BLaER1 treated with 17β-estradiol and CSF1 and Interleukin-3, amounts not matched to agents 10 nM and 100 nM (cell line): ENCODE results near the gene CCND1.
A peak's percentile ranks its signal among the peaks of the same experiment; 100 is the strongest.

Source experiments
- H3K27ac ChIP-seq, 11 experiments: shearing (Covaris generic); formaldehyde crosslinking; 2 replicates each; pipeline ENCODE4 v1.8.1; 2022
- H3K27me3 ChIP-seq, 11 experiments: shearing (Covaris generic); formaldehyde crosslinking; 2 replicates each; pipeline ENCODE4 v1.8.1; 2022
- H3K36me3 ChIP-seq, 11 experiments: shearing (Covaris generic); formaldehyde crosslinking; 2 replicates each; pipeline ENCODE4 v1.8.1; 2022
- H3K4me1 ChIP-seq, 10 experiments: shearing (Covaris generic); formaldehyde crosslinking; 2 replicates each; pipeline ENCODE4 v1.8.1; 2022
- H3K4me2 ChIP-seq, 11 experiments: shearing (Covaris generic); formaldehyde crosslinking; 2 replicates each; pipeline ENCODE4 v1.8.1; 2022
- H3K4me3 ChIP-seq, 10 experiments: shearing (Covaris generic); formaldehyde crosslinking; 2 replicates each; pipeline ENCODE4 v1.8.1; 2022
- H3K9ac ChIP-seq, 11 experiments: shearing (Covaris generic); formaldehyde crosslinking; 2 replicates each; pipeline ENCODE4 v1.8.1; 2022
- H3K9me3 ChIP-seq, 11 experiments: shearing (Covaris generic); formaldehyde crosslinking; replicated peaks in 1 of 11; 2 replicates each; pipeline ENCODE4 v1.8.1; 2022
- H4K20me1 ChIP-seq, 11 experiments: shearing (Covaris generic); formaldehyde crosslinking; 2 replicates each; pipeline ENCODE4 v1.8.1; 2022
- Cebpa-rat ChIP-seq, 11 experiments: shearing (Covaris generic); IDR thresholded peaks; 2 replicates each; pipeline ENCODE4 v1.8.1; 2022

CCND1 gene

DNA sequence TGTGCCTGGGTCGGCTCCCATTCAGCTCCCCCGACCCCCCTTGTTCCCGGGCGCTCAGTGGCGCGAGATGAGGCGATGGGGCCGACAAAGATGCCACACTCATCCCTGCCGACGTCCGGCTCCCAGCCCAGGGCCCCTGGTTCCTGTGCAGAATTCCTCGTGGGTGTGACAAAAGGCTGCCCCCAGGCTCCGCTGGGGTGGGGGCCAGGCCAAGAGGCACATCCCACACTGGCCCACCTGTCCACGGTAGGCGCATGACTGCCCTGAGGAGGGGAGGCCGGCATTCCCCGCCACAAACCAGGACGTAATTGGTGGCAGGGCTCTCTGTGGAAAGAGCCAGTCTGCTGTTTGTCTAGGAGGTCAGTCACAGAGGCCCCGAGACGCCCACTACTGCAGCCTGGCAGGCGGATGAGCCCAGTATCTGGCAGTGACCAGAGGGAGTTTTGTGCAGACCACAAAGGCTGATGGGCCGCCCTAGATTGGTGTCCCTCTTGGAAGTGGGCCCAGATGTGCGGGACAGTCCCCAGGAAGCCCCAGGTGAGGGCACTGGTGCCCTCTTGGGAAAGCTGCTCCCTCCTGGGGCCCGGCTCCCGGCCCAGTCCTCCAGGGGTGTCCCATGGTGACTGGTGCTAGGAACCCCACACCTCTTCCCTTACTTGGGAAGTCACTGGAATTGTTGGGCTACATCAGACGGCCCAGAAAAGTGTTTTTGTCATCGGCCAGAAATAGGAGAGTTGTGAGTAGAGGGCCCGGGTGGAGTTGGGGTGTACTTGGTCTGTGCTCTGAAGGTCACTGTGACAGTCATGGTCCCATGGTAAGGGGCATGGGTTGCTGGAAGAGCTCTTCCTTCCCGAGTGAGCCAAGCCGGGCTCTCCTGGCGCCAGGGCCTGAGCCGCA lies 5.8 kb downstream of the CCND1 start:
- TF ChIP-seq Cebpa-rat (IDR thresholded peaks at IDR 0.05): no peak
- Histone ChIP-seq H3K27ac (no peak overlapping the region), H3K4me2 (peak overlapping the region in 9 of 11 experiments; percentile 66 to 91 (median 85); a peak in 9 of 22 replicates), H3K9ac (no peak overlapping the region), H3K4me1 (peaks cover 7 to 38% (median 27%) of the 10 kb centered on the region in 10 experiments), H3K9me3 (no peaks in the 10 kb centered on the region), H4K20me1 (peaks cover 0 to 62% (median 10%) of the 10 kb centered on the region in 11 experiments; a peak in 11 of 22 replicates), H3K27me3 (peaks cover 15 to 45% (median 23%) of the 10 kb centered on the region in 11 experiments), H3K36me3 (no peaks in the 10 kb centered on the region), H3K4me3 (no peak overlapping the region)

DNA sequence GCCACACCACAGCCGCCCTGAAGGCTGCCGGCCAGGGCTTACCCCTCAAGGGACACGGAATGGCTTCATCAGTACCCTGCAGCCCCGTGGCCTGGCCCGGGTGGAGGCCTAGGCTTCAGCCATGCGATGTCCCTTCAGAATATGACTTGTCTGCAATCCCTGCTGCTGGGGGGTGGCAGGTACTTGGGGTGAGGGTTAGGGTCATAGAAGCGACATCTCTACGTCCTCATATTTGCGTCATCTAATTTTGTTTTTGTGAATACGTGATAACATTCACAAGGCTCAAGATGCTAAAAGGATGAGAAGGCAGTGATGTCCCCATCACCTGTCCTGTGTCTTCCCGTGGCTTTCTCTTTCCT lies 6.4 kb downstream of the CCND1 start:
- Histone ChIP-seq H3K4me2 (peak overlapping the region; percentile 20 to 91 (median 78); a peak in 21 of 22 replicates), H3K4me1 (peaks cover 7 to 35% (median 23%) of the 10 kb centered on the region in 10 experiments), H3K9me3 (no peaks in the 10 kb centered on the region), H3K9ac (peak overlapping the region in 3 of 11 experiments; percentile 30 to 51 (median 36); a peak in 3 of 22 replicates), H3K27me3 (peaks cover 9 to 38% (median 17%) of the 10 kb centered on the region in 11 experiments), H4K20me1 (peaks cover 0 to 62% (median 10%) of the 10 kb centered on the region in 11 experiments; a peak in 9 of 22 replicates), H3K27ac (no peak overlapping the region), H3K36me3 (no peaks in the 10 kb centered on the region), H3K4me3 (no peak overlapping the region)
- no peak for TF ChIP-seq Cebpa-rat (IDR thresholded peaks at IDR 0.05)

DNA sequence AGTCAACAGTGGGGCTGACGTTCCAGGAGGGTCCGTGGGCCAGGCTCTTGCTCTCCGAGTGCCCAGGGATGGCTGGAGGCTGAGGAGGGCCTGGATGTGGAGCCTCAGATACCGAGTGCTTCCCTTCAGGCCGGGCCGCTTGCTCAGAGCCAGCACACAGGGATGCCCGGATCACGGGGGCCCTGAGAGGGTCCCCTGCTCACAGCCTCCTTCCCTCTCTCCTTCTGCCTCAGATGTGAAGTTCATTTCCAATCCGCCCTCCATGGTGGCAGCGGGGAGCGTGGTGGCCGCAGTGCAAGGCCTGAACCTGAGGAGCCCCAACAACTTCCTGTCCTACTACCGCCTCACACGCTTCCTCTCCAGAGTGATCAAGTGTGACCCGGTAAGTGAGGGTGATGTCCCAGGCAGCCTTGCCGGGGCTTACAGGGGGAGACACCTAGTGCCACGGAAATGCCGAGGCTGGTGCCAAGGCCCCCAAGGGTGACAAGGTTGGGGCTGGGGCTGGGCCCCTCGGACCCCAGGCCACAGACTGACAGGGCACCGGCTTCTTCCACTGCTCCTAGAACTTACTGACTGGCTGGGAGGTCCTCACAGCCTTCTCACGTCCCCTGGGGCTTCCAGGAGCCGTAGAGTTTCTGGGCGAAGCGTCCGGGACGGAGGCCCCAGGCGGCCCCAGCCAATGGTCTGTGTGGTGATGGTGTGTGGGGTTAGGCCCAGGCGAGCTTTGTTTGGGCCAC lies 7.0 kb downstream of the CCND1 start:
- H3K4me2 ChIP-seq: peak overlapping the region; percentile 20 to 91 (median 78)
- peaks cover 0 to 62% (median 8%) of the 10 kb centered on the region in 11 experiments; a peak in 8 of 22 replicates for H4K20me1 ChIP-seq
- H3K27ac ChIP-seq: peak overlapping the region in 2 of 11 experiments; percentile 9 to 13; a peak in 1 of 22 replicates
- no peak overlapping the region for H3K4me3 ChIP-seq
- H3K36me3 ChIP-seq: no peaks in the 10 kb centered on the region
- TF ChIP-seq Cebpa-rat (IDR thresholded peaks at IDR 0.05): no peak
- H3K9me3 ChIP-seq: no peaks in the 10 kb centered on the region
- H3K4me1 ChIP-seq: peaks cover 7 to 35% (median 22%) of the 10 kb centered on the region in 10 experiments
- H3K9ac ChIP-seq: peak overlapping the region in 6 of 11 experiments; percentile 11 to 57 (median 34); a peak in 7 of 22 replicates
- H3K27me3 ChIP-seq: peaks cover 3 to 33% (median 11%) of the 10 kb centered on the region in 11 experiments

DNA sequence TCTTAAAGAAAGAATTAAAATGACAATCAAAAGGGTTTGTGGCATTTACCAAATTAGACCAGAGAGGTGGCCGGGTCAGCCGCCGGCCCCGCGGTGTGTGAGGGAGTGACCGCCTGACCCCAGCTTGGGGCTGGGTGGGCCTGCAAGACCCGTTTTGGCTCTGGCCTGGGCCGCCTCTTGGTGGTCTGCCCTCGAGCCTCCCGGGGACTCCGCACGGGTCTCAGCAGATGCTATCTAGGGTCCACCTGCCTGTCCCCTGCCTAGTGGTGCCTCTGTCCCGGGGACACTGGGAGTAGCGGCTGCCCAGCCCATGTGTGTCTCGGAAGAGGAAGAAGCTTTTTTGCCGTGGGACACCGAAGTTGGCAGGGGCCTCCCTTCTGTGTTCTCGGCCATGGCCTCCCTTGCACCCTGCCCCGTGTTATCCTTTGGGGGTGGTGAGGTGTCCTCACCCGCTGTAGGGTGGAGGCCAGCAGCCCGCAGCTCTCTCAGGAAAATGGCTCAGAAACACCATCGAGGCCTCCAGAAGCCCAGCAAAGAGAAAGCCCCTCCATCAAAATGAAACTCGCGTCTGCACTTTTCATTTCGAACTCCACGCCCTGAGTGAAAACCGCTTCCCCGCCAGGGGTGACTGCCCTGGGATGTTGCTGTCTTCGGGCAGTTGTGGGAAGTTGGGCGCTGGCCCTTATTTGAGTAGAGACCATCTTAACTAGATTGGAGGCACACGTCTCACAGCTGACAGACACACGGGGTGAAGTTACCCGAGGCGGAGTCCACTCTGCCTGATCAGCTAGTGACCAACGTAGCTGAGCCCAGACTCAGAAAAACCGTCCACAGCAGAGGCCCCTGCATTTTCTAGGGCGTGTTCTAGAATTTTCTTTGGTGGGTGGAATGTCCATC lies 8.0 kb downstream of the CCND1 start:
- no peaks in the 10 kb centered on the region for H3K36me3 ChIP-seq
- H3K27me3 ChIP-seq: peaks cover 0 to 23% (median 4%) of the 10 kb centered on the region in 11 experiments; a peak in 6 of 22 replicates
- peaks cover 0 to 57% (median 5%) of the 10 kb centered on the region in 11 experiments; a peak in 8 of 22 replicates for H4K20me1 ChIP-seq
- H3K9ac ChIP-seq: no peak overlapping the region
- no peaks in the 10 kb centered on the region for H3K9me3 ChIP-seq
- TF ChIP-seq Cebpa-rat (IDR thresholded peaks at IDR 0.05): no peak
- no peak overlapping the region for H3K27ac ChIP-seq
- H3K4me2 ChIP-seq: peak overlapping the region in 9 of 11 experiments; percentile 66 to 91 (median 85); a peak in 16 of 22 replicates
- H3K4me1 ChIP-seq: peaks cover 7 to 31% (median 22%) of the 10 kb centered on the region in 10 experiments
- H3K4me3 ChIP-seq: no peak overlapping the region

DNA sequence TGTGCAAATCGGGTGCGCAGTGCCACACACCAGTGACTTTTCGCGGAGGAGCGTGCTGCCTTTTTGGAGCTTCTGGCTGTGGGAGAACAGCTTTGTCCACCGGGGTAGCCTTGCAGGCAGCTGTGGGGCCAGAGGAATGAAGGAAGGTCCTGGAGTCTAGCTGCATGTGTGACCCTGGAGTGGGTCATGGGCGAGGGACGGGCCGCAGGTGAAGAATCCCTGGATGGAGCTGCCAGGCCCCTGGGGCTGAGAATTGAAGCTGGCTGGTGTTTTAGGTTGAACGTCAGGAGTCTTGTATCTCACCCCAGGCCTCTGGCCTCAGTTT lies 8.6 kb downstream of the CCND1 start:
- peaks cover 0 to 21% (median 0%) of the 10 kb centered on the region in 11 experiments; a peak in 6 of 22 replicates for H3K27me3 ChIP-seq
- no peaks in the 10 kb centered on the region for H3K36me3 ChIP-seq

DNA sequence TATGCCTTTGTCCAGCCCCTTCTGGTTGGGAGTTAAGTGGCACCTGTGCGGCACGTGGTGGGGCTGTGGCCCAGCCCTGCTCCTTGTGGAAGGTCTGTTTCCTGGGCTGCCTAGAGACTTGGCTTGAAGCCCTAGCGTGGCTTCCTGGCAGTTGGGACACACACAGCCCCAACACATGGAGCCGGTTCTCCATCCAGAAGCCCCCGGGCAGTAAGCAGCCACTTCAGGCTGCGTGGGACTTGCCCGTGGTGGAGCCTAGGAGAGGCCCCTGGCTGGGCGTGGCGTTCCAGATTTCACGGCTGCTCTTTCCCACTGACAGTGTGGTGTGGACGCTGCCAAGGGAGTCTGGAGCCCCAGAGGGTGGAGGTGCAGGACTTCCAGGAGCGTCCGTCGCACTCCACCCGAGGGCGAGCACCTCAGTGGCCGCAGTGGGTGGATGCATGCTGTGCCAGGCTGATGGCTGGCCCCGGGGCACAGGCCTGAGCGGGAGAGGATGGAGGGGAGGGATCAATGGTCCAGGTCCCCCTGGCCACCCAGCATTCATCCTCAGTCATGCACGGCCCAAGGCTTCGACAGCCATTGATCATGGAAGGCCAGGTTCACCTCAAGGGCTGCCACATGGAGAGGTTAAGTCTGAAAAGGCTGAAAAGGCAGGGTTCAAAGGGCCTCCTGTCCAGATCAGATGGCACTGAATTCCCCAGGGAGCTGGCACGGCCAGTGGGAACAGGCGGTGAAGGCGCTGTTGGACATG lies 9.3 kb downstream of the CCND1 start:
- H4K20me1 ChIP-seq: peaks cover 0 to 51% (median 0%) of the 10 kb centered on the region in 11 experiments; a peak in 6 of 22 replicates
- H3K27ac ChIP-seq: no peak overlapping the region
- H3K4me1 ChIP-seq: peaks cover 7 to 38% (median 24%) of the 10 kb centered on the region in 10 experiments
- H3K9me3 ChIP-seq: no peaks in the 10 kb centered on the region
- peaks cover 0 to 21% (median 0%) of the 10 kb centered on the region in 11 experiments; a peak in 6 of 22 replicates for H3K27me3 ChIP-seq
- H3K36me3 ChIP-seq: no peaks in the 10 kb centered on the region
- peak overlapping the region in 5 of 11 experiments; percentile 12 to 38 (median 23); a peak in 4 of 22 replicates for H3K4me2 ChIP-seq
- no peak overlapping the region for H3K4me3 ChIP-seq
- TF ChIP-seq Cebpa-rat (IDR thresholded peaks at IDR 0.05): no peak
- H3K9ac ChIP-seq: no peak overlapping the region

More for the DNA sequence above, 8.6 kb downstream of the CCND1 start:
- no peaks in the 10 kb centered on the region for H3K9me3 ChIP-seq
- H3K4me2 ChIP-seq: peak overlapping the region in 2 of 11 experiments; percentile 28 to 38; a peak in 3 of 22 replicates
- peaks cover 7 to 34% (median 23%) of the 10 kb centered on the region in 10 experiments for H3K4me1 ChIP-seq
- TF ChIP-seq Cebpa-rat (IDR thresholded peaks at IDR 0.05): no peak
- peaks cover 0 to 52% (median 0%) of the 10 kb centered on the region in 11 experiments; a peak in 7 of 22 replicates for H4K20me1 ChIP-seq
- H3K4me3 ChIP-seq: no peak overlapping the region
- H3K27ac ChIP-seq: no peak overlapping the region
- H3K9ac ChIP-seq: no peak overlapping the region

DNA sequence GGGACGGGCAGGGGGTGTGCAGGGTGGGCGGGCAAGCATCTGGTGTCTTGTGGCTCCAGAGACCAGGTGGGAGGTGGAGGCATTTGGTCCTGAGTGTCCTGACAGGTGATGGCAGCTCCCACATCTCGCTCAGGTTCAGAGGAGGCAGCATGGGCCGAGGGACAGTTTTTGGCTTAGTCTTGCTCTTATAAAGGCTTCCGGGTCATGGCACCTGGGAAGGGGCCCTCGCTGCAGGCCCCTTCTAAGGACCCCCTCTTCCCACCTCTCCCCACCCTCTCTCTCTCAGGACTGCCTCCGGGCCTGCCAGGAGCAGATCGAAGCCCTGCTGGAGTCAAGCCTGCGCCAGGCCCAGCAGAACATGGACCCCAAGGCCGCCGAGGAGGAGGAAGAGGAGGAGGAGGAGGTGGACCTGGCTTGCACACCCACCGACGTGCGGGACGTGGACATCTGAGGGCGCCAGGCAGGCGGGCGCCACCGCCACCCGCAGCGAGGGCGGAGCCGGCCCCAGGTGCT lies 9.9 kb downstream of the CCND1 start:
- Histone ChIP-seq H3K27me3 (peaks cover 0 to 16% (median 0%) of the 10 kb centered on the region in 11 experiments; a peak in 5 of 22 replicates), H4K20me1 (peaks cover 0 to 51% (median 0%) of the 10 kb centered on the region in 11 experiments; a peak in 7 of 22 replicates), H3K9me3 (no peaks in the 10 kb centered on the region), H3K4me3 (no peak overlapping the region), H3K36me3 (no peaks in the 10 kb centered on the region), H3K4me1 (peaks cover 7 to 38% (median 24%) of the 10 kb centered on the region in 10 experiments), H3K9ac (no peak overlapping the region), H3K4me2 (no peak overlapping the region), H3K27ac (no peak overlapping the region)
- no peak for TF ChIP-seq Cebpa-rat (IDR thresholded peaks at IDR 0.05)
